ENCODE data around the gene SPATA3. TPM values are rescaled to one million over a fixed set of nuclear protein-coding genes. Genes with fewer than 3 reads are reported as not detected.

SPATA3 gene
- total and polyA plus RNA-seq, 2 of the 13 experiments (the other 11 are each of a cell fraction or from before 2014, with no cell fraction given) = not detected

DNA sequence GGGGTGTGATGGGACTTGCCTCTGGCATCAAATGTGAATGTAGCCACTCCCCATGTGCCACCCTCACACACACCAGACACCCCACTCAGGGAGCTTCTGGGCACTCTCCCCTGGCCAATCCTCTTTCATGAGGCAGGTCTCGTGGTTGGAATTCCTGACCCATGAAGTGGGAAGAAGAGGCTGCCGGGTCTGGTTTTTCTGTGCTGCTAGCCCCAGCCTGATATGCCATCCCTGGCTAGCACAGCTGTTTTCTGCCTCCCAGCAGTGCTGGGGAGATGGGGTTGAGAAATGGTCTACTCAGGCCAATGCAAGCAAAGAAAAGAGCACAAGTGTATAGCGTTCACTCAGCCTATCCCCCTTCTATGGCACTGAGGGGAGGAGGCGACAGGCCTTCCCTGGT lies 40.2 kb downstream of the SPATA3 start (continued):
- TF ChIP-seq, protein P1, sequence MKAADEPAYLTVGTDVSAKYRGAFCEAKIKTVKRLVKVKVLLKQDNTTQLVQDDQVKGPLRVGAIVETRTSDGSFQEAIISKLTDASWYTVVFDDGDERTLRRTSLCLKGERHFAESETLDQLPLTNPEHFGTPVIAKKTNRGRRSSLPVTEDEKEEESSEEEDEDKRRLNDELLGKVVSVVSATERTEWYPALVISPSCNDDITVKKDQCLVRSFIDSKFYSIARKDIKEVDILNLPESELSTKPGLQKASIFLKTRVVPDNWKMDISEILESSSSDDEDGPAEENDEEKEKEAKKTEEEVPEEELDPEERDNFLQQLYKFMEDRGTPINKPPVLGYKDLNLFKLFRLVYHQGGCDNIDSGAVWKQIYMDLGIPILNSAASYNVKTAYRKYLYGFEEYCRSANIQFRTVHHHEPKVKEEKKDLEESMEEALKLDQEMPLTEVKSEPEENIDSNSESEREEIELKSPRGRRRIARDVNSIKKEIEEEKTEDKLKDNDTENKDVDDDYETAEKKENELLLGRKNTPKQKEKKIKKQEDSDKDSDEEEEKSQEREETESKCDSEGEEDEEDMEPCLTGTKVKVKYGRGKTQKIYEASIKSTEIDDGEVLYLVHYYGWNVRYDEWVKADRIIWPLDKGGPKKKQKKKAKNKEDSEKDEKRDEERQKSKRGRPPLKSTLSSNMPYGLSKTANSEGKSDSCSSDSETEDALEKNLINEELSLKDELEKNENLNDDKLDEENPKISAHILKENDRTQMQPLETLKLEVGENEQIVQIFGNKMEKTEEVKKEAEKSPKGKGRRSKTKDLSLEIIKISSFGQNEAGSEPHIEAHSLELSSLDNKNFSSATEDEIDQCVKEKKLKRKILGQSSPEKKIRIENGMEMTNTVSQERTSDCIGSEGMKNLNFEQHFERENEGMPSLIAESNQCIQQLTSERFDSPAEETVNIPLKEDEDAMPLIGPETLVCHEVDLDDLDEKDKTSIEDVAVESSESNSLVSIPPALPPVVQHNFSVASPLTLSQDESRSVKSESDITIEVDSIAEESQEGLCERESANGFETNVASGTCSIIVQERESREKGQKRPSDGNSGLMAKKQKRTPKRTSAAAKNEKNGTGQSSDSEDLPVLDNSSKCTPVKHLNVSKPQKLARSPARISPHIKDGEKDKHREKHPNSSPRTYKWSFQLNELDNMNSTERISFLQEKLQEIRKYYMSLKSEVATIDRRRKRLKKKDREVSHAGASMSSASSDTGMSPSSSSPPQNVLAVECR (CRISPR knock-in tag; IDR thresholded peaks at IDR 0.05; ENCODE audit: borderline replicate concordance) = peak; percentile 3; the same call in 1 of the 2 replicates
- no peak for TF ChIP-seq ZNF256 (CRISPR knock-in tag; conservative IDR thresholded peaks at IDR 0.05)
- TF ChIP-seq ZNF501 (CRISPR knock-in tag; IDR thresholded peaks at IDR 0.05) = peak; percentile 63
- no peak for TF ChIP-seq ZNF879 (CRISPR knock-in tag; IDR thresholded peaks at IDR 0.05)
- TF ChIP-seq ARNT (IDR thresholded peaks at IDR 0.05) = no peak
- peak; percentile 56 for TF ChIP-seq ZNF687 (CRISPR knock-in tag; IDR thresholded peaks at IDR 0.05)
- TF ChIP-seq, protein P2, sequence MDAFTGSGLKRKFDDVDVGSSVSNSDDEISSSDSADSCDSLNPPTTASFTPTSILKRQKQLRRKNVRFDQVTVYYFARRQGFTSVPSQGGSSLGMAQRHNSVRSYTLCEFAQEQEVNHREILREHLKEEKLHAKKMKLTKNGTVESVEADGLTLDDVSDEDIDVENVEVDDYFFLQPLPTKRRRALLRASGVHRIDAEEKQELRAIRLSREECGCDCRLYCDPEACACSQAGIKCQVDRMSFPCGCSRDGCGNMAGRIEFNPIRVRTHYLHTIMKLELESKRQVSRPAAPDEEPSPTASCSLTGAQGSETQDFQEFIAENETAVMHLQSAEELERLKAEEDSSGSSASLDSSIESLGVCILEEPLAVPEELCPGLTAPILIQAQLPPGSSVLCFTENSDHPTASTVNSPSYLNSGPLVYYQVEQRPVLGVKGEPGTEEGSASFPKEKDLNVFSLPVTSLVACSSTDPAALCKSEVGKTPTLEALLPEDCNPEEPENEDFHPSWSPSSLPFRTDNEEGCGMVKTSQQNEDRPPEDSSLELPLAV (CRISPR knock-in tag; conservative IDR thresholded peaks at IDR 0.05; ENCODE audit: low read depth) = no peak
- TF ChIP-seq ZFP82 (CRISPR knock-in tag; IDR thresholded peaks at IDR 0.05; ENCODE audit: borderline replicate concordance) = 0 out of 2 replicates have a peak, but pooled peaks have one; percentile 1
- TF ChIP-seq ARHGAP35 (CRISPR knock-in tag; IDR thresholded peaks at IDR 0.05; ENCODE audit: borderline replicate concordance) = no peak
- 0 out of 2 replicates have a peak, but pooled peaks have one; percentile 43 for TF ChIP-seq SETDB1 (CRISPR knock-in tag; IDR thresholded peaks at IDR 0.05; ENCODE audit: borderline replicate concordance)
- no peak for TF ChIP-seq SYNCRIP (IDR thresholded peaks at IDR 0.05; ENCODE audit: insufficient read depth, low read depth, low read length)
